ENCODE measurements around the gene CIC. TPM values are rescaled to one million over a fixed set of nuclear protein-coding genes. Genes with fewer than 3 reads are reported as not detected.
A peak's percentile ranks its signal among the peaks of the same experiment; 100 is the strongest.

The CIC gene
- total RNA-seq, 1 experiment from 2014 or later = 54.0 TPM

DNA sequence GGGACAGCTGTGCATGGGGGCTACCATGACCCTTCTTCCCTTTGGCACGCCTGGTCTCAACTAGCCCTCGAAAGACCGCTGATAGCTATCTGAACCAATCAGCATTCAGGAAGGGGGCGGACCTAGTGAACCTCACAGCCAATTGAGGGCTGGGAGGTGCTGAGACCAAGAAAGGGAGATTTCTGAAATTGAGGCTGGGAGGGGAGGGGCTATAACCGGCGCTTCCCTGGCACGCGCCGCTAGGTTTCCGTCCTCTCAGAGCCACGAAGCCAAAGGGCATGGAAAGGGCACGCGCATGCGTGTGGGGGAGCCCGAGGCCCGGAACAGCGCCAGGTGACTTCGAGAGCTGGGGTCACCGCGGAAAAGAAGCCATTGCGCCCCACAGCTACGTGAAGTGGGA lies 37.6 kb downstream of the CIC start:
- H3K9ac ChIP-seq (ENCODE audit: extremely low read depth, insufficient read length, low read length) = no peak overlapping the region
- H2AFZ ChIP-seq (ENCODE audit: low read length) = no peak overlapping the region
- no CpG with 5 or more reads among the region's 22 CpGs for WGBS (ENCODE audit: extremely low coverage, insufficient read length, low lambda C conversion rate)
- H2BK120ac ChIP-seq (ENCODE audit: low read depth, low read length, poor library complexity, severe bottlenecking) = no peak overlapping the region
- no peak overlapping the region for H3K18ac ChIP-seq (ENCODE audit: insufficient read length, low read depth, low read length)
- H3K14ac ChIP-seq (ENCODE audit: insufficient read depth, low read length) = no peak overlapping the region
- no peak overlapping the region for H4K8ac ChIP-seq (replicated peaks; ENCODE audit: insufficient read length, low read depth, low read length)
- Mint-ChIP-seq H3K4me3 (no peak overlapping the region), H3K27ac (no peak overlapping the region), H3K27me3 (ENCODE audit: low read depth) (peaks cover 24% of the 10 kb centered on the region), H3K4me1 (peaks cover 16 to 17% of the 10 kb centered on the region in 2 experiments), H3K9me3 (no peaks in the 10 kb centered on the region), H3K36me3 (ENCODE audit: insufficient read depth in 1 of 3, low read depth in 3 of 3) (no peaks in the 10 kb centered on the region; a peak in 1 of 7 replicates)
- no peaks in the 10 kb centered on the region; the same call in 1 of the 2 replicates for H3K27me3 ChIP-seq (ENCODE audit: insufficient read depth, low read length)
- no peak overlapping the region for H4K91ac ChIP-seq (ENCODE audit: insufficient read length, low read depth, low read length)
- H3K4me1 ChIP-seq (ENCODE audit: insufficient read depth, low read length) = peaks cover 6% of the 10 kb centered on the region; the same call in 1 of the 2 replicates
- H2BK15ac ChIP-seq (ENCODE audit: low read depth, low read length) = no peak overlapping the region
- no peak overlapping the region for H2AK5ac ChIP-seq (ENCODE audit: insufficient read length, low read length)
- TF ChIP-seq, protein P1, sequence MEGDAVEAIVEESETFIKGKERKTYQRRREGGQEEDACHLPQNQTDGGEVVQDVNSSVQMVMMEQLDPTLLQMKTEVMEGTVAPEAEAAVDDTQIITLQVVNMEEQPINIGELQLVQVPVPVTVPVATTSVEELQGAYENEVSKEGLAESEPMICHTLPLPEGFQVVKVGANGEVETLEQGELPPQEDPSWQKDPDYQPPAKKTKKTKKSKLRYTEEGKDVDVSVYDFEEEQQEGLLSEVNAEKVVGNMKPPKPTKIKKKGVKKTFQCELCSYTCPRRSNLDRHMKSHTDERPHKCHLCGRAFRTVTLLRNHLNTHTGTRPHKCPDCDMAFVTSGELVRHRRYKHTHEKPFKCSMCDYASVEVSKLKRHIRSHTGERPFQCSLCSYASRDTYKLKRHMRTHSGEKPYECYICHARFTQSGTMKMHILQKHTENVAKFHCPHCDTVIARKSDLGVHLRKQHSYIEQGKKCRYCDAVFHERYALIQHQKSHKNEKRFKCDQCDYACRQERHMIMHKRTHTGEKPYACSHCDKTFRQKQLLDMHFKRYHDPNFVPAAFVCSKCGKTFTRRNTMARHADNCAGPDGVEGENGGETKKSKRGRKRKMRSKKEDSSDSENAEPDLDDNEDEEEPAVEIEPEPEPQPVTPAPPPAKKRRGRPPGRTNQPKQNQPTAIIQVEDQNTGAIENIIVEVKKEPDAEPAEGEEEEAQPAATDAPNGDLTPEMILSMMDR (conservative IDR thresholded peaks at IDR 0.05) = no peak
- H3K4ac ChIP-seq (ENCODE audit: low read depth, low read length) = no peak overlapping the region
- H2BK20ac ChIP-seq (ENCODE audit: low read depth, low read length, poor library complexity, severe bottlenecking) = no peak overlapping the region
- no peak overlapping the region for H3K23ac ChIP-seq (ENCODE audit: insufficient read length, low read depth, low read length)
- peaks cover 4% of the 10 kb centered on the region for H3K23me2 ChIP-seq (ENCODE audit: insufficient read length, low read depth, low read length, poor library complexity, severe bottlenecking)
- H2BK5ac ChIP-seq (ENCODE audit: insufficient read length, low read length) = no peak overlapping the region
- H2BK12ac ChIP-seq (ENCODE audit: insufficient read length, low read depth, low read length) = no peak overlapping the region
- H3K9me3 ChIP-seq (ENCODE audit: control insufficient read depth, low read depth, low read length) = no peaks in the 10 kb centered on the region
- no peak overlapping the region for H3K27ac ChIP-seq (ENCODE audit: insufficient read length, low read depth, low read length)
- H3K4me2 ChIP-seq (ENCODE audit: insufficient read depth, insufficient read length, low read length) = no peak overlapping the region
- no peaks in the 10 kb centered on the region for H4K20me1 ChIP-seq (ENCODE audit: control insufficient read depth, insufficient read depth, insufficient read length)
- H3K79me2 ChIP-seq (ENCODE audit: insufficient read depth, low read length) = no peaks in the 10 kb centered on the region; the same call in 1 of the 2 replicates
- peak; percentile 70 for DNase-seq
- no peak overlapping the region for H3K56ac ChIP-seq (ENCODE audit: insufficient read length, low read depth, low read length)
- no peak overlapping the region for H4K5ac ChIP-seq (ENCODE audit: insufficient read length, low read depth, low read length)
- no peak overlapping the region for H3T11ph ChIP-seq (ENCODE audit: low read length)
- H3K79me1 ChIP-seq (ENCODE audit: insufficient read depth, low read depth, low read length, poor library complexity, severe bottlenecking) = no peaks in the 10 kb centered on the region
